Measurements from ENCODE around the gene FOLR1. TPM values are rescaled to one million over a fixed set of nuclear protein-coding genes. Genes with fewer than 3 reads are reported as not detected.

The FOLR1 gene
- total and polyA plus RNA-seq, 7 donors: 0.22 to 0.36 TPM; not detected in 5

GRCh38 chr11:72221386-72222075 is 29.6 kb downstream of the FOLR1 start:
- Histone ChIP-seq H3K4me1 (peaks cover 16% of the 10 kb centered on the region), H3K4me3 (no peak overlapping the region), H3K27ac (no peak overlapping the region), H3K36me3 (ENCODE audit: insufficient read depth in 1 of 2, low read depth in 1 of 2) (no peaks in the 10 kb centered on the region), H3K9me3 (no peaks in the 10 kb centered on the region), H3K27me3 (ENCODE audit: insufficient read depth in 3 of 3, low read length in 2 of 3) (no peaks in the 10 kb centered on the region)
- intact Hi-C loops (cut with DNase I): loop anchor here in 1 of 2 donors (5.0 kb wide), 2 partner anchors 109 to 211 kb away; partner anchors contain the start of genes ANAPC15 and CLPB
- DNase-seq (no peak), ATAC-seq (no peak)
- no peak for TF ChIP-seq CTCF (IDR thresholded peaks at IDR 0.05)
- 82 to 92% (median 88%) methylated on average over 7 of the region's 7 CpGs for WGBS, 3 donors

GRCh38 chr11:72222106-72222891 is 30.4 kb downstream of the FOLR1 start:
- H3K9me3 ChIP-seq: no peaks in the 10 kb centered on the region
- peak overlapping the region; percentile 72 for H3K4me3 ChIP-seq
- H3K36me3 ChIP-seq (ENCODE audit: insufficient read depth in 1 of 2, low read depth in 1 of 2): peaks cover 0 to 6% of the 10 kb centered on the region in 2 donors
- WGBS, 3 donors: 61 to 68% (median 65%) methylated on average over 6 of the region's 6 CpGs
- intact Hi-C loops (cut with DNase I): loop anchor here in 1 of 2 donors (5.0 kb wide), 2 partner anchors 110 to 210 kb away; partner anchors contain the start of genes ANAPC15 and CLPB
- no peaks in the 10 kb centered on the region for H3K27me3 ChIP-seq (ENCODE audit: insufficient read depth in 3 of 3, low read length in 2 of 3)
- H3K4me1 ChIP-seq: peaks cover 16% of the 10 kb centered on the region
- ATAC-seq: no peak
- no peak for TF ChIP-seq CTCF (IDR thresholded peaks at IDR 0.05)
- DNase-seq: no peak
- H3K27ac ChIP-seq: peak overlapping the region; percentile 94

GRCh38 chr11:72222907-72223614 is 31.1 kb downstream of the FOLR1 start:
- no peaks in the 10 kb centered on the region for H3K9me3 ChIP-seq
- peak overlapping the region; percentile 72 for H3K4me3 ChIP-seq
- DNase-seq: peak; percentile 95 to 96
- intact Hi-C loops (cut with DNase I): loop anchor here in 1 of 2 donors (5.0 kb wide), 2 partner anchors 111 to 209 kb away; partner anchors contain the start of genes ANAPC15 and CLPB
- H3K27me3 ChIP-seq (ENCODE audit: insufficient read depth in 3 of 3, low read length in 2 of 3): no peaks in the 10 kb centered on the region
- 0 to 1% (median 0%) methylated on average over 34 to 47 of the region's 47 CpGs for WGBS, 3 donors
- TF ChIP-seq CTCF (IDR thresholded peaks at IDR 0.05): no peak
- H3K27ac ChIP-seq: peak overlapping the region; percentile 94
- peaks cover 0 to 11% of the 10 kb centered on the region in 2 donors for H3K36me3 ChIP-seq (ENCODE audit: insufficient read depth in 1 of 2, low read depth in 1 of 2)
- peaks cover 16% of the 10 kb centered on the region for H3K4me1 ChIP-seq
- peak; percentile 90 to 92 (median 90) for ATAC-seq

GRCh38 chr11:72223615-72224563 is 31.9 kb downstream of the FOLR1 start:
- Histone ChIP-seq H3K4me3 (peak overlapping the region; percentile 72), H3K27ac (peak overlapping the region; percentile 94), H3K36me3 (ENCODE audit: insufficient read depth in 1 of 2, low read depth in 1 of 2) (peaks cover 0 to 19% of the 10 kb centered on the region in 2 donors), H3K9me3 (no peaks in the 10 kb centered on the region), H3K27me3 (ENCODE audit: insufficient read depth in 3 of 3, low read length in 2 of 3) (no peaks in the 10 kb centered on the region), H3K4me1 (peaks cover 16% of the 10 kb centered on the region)
- intact Hi-C loops (cut with DNase I): loop anchor here in 1 of 2 donors (5.0 kb wide), 2 partner anchors 112 to 208 kb away; partner anchors contain the start of genes ANAPC15 and CLPB
- 0 to 1% (median 0%) methylated on average over 53 to 84 of the region's 84 CpGs for WGBS, 3 donors
- ATAC-seq: peak; percentile 69 to 78 (median 76)
- DNase-seq: peak; percentile 79 to 86
- no peak for TF ChIP-seq CTCF (IDR thresholded peaks at IDR 0.05)
